C4-2B (cell line): ENCODE measurements around the gene CCT6A.

Experiments
- ZFX ChIP-seq: fragments of 450-650 bp; IDR thresholded peaks from 2 replicates; pipeline ENCODE4 v1.6.1; 2017
- TF ChIP-seq, protein P1 (sequence below): fragments of 450-650 bp; conservative IDR thresholded peaks from 2 replicates; pipeline ENCODE4 v1.5.1; 2017; ENCODE audit warnings: mild to moderate bottlenecking

DNA sequence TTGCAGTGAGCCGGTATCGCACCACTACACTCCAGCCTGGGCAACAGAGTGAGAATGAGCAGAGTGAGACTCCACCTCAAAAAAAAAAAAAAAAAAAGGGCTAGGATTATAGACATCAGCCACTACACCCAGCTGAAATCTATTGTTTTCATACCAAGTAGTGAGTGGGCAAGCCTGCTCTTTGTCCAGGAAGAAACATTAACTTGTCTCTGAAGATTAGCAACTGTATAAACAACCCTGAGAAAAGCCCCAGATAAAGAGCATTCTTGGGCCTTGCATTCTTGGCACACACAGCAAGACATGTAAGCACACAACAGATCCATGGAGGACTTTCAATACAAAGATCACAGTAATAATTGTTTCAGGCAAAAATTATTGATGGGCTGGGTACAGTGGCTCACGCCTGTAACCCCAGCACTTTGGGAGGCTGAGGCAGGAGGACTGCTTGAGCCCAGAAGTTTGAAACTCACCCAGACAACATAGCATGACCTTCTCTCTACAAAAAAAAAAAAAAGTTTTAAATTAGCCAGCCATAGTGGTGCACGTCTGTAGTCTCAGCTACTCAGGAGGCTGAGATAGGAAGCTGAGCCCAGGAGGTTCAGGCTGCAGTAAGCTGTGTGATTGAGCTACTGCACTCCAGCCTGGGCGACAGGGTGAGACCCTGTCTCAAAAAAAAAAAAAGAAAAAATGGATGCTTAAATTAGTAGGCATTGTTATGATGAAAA is 4.7 kb upstream of the CCT6A start:
- TF ChIP-seq, protein P1, sequence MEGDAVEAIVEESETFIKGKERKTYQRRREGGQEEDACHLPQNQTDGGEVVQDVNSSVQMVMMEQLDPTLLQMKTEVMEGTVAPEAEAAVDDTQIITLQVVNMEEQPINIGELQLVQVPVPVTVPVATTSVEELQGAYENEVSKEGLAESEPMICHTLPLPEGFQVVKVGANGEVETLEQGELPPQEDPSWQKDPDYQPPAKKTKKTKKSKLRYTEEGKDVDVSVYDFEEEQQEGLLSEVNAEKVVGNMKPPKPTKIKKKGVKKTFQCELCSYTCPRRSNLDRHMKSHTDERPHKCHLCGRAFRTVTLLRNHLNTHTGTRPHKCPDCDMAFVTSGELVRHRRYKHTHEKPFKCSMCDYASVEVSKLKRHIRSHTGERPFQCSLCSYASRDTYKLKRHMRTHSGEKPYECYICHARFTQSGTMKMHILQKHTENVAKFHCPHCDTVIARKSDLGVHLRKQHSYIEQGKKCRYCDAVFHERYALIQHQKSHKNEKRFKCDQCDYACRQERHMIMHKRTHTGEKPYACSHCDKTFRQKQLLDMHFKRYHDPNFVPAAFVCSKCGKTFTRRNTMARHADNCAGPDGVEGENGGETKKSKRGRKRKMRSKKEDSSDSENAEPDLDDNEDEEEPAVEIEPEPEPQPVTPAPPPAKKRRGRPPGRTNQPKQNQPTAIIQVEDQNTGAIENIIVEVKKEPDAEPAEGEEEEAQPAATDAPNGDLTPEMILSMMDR, result no peak
- no peak for TF ChIP-seq ZFX
